Stimulated activated CD8-positive, alpha-beta memory T cell treated with anti-CD3 and anti-CD28 coated beads, Interleukin-4, amount 100 ng/mL, for 1 hour (primary cell): ENCODE measurements around the gene VSIG10.

ENCODE experiments used
- DNase-seq, 2 donors: peaks; one replicate each; pipeline ENCODE4 v3.0.0-alpha.2; 2020; ENCODE audit warnings: low read depth in 2 of 2, low spot score in 1 of 2

The VSIG10 gene

DNA sequence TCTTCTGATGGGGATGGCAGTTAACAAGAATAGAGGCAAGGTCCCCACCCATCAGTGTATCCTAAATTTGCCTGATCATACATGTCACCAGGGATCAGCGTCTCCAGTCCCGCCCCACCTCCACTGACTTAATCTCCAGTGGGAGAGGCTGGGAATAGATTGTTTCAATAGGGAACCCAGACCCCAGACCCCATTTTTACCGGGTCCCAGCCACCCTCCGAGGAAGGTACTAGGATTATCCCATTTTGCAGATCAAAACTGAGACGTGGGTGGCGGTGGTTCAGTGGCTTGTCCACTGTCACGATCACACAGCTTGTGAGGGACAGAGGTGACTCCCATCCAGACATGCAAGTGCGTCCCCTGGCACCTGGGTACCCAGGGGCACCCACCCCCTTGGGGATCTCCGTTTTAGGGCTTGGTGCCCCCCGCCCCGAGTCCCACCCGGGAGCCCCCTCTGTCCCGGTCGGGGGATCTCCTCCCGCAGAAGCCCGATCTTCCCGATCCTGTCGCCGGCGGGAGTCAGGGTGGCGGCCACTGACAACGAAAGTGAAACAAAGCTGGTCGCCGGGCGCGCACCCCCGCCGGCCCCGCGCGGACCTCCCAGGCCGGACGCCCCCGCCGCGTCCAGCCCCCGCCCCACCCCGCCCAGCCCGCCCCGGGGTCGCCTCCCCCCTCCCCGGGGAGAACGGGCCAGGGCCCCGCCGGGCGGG lies 43.4 kb downstream of the VSIG10 start:
- DNase-seq: no peak

- no peak for DNase-seq
Measured at GRCh38 chr12:118059341-118060191, 44.2 kb downstream of the VSIG10 start.

DNA sequence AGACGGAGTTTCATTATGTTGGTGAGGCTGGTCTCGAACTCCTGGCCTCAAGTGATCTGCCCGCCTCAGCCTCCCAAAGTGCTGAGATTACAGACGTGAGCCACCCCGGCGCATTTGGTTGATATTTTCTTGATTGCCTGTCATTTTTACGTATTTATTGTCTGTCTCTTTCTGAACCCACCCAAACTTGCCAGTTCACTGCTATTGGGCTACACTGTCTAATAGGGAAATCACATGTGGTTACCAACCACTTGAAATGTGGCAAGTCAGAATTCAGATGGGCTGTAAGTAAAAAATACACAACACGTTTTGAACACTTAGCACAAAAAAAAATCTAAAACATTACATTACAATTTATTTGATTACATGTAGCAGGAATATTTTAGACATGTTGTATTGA lies 44.9 kb downstream of the VSIG10 start:
- no peak for DNase-seq

- no peak for DNase-seq
Measured at GRCh38 chr12:118058227-118058626, 45.6 kb downstream of the VSIG10 start.

DNA sequence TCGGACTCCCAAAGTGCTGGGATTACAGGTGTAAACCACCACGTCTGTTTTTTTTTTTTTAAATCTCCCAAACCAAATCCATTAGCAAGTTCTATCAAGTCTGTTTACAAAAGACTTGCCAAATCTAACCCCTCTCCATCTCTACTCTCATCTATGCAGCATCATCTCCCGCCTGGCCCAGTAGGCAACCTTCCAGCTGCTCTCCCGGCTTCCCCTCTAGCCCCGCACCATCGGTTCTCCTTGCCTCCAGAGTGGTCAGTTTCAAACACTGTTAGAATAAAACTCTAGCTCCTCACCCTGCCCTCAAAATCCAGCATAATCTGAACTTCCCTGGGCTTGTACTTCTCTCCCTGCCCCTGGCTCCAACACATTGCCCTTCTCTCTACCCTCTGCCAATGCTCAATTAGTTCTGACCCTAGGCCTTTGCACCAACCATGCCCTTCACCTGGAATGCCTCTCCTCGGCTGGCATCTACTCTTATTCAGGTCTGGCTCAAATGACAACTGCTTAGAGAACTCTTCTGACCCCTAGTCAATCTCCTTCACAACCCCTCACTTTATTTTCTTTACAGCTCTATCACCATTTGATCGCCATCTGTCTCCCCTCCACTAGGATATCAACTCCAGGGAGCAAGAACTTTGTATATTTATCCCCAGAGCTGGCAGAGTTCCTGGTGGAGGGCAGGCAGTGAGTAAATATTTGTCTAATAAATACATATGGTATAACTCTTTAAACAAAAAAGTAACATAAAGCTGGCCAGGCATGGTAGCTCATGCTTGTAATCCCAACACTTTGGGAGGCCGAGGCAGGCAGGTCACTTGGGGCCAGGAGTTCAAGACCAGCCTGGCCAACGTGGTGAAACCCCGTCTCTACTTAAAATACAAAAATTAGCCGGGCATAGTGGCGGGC lies 47.7 kb downstream of the VSIG10 start:
- no peak for DNase-seq

DNA sequence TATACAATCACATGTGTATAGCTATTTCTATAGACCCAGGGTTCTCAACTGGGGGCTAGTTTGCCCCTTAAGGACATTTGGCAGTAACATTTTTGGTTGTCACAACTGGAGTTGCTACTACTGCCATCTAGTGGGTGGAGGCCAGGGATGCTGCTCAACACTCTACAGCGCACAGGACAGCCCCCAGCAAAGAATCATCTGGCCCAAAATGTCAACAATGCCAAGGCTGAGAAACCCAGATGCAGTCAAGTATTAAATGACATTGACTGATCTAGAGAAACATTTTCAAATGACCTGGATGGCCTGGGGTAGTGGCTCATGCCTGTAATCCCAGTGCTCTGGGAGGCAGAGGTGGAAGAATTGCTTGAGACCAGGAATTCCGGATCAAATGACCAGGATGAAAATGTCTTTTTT lies 48.7 kb downstream of the VSIG10 start:
- peak in 1 of 2 donors; percentile 33 for DNase-seq

DNA sequence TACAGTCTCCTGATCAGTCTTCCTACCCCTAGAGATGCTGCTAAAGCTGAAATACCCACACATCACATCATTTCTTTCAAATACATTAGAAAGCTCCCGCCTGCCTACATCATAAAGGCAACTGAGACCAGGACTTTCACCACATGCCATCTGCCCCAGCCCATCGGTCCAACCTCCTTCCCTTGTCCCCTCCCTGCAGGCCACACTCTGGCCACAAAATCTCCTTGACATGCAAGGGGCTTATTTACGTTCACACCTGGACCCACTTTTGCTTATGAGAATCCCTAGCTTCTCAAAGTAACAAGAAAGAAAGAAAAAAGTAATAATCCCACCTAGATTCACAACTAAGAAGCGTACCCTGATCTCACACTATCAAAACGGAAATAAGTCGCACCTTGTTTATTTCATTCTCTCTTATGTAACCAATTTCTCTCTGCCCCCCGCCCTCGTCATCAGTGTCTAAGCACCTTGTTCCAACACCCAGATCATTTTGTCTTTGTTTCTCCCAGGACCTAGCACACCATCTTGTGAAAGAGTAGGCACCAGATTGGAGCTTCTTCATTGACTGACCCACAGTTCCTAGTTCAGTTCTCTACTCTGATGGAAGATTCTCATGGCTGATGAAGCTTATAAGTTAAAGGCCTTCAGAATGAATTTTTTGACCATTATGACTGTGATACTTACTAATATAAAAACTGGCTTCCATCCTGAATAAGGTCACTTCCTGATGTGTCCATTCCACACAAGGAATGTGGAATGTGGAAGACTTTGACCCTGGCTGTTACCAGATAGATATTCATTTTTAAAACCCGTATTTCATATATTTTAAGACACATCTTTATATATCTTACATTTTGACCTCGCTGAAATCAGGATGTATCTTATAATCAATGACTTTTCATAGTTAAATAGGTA lies 50.5 kb downstream of the VSIG10 start:
- DNase-seq: no peak

- DNase-seq: no peak
Measured at GRCh38 chr12:118052324-118053070, 51.3 kb downstream of the VSIG10 start.

DNA sequence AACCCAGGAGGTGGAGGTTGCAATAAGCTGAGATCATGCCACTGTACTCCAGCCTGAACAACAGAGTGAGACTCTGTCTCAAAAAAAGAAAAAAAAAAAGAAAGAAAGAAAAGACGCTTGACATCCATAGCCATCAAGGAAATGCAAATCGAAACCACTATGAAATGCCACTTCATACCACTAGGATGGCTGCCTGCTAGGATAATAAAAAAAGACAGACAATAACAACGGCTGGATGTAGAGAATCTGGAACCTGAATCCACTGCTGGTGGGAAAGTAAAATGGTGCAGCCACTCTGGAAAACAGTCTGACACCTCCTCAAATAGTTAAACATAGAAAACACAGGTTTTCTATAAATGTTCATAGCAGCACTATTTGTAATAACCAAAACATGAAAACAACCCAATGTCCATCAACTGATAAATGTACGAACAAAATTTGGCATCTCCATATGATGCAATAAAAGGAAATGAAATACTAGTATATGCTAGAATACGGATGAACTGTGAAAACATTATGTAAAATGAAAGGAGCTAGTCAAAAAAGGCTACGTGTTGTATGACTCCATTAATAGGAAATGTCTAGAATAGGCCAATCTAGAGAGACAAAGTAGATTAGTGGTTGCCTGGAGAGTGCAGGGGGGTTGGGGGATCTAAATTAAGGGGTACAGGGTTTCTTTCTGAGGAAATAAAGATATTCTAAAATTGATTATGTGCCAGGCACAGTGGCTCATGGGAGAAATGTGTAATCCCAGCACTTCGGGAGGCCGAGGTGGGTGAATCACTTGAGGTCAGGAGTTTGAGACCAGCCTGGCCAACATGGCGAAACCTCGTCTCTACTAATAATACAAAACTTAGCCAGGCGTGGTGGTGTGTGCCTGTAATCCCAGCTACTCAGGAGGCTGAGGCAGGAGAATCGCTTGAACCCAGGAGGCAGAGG lies 52.6 kb downstream of the VSIG10 start:
- no peak for DNase-seq

DNA sequence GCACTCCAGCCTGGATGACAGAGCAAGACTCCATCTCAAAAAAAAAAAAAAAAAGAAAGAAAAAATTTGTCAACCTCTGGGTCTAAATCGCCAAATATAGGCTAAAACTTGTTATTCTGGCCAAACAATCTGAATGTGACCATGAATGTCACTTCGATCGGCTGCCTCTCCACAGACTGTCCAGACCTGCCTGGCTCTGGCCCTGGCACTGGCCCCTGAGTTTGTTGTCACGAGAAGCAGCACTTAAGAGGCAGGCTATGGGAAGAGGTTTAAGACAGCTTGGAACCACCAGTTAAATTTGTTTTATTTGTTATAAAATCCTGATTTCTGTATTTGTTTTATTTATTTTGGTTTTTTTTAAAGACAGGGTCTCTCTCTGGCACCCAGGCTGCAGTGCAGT lies 57.4 kb downstream of the VSIG10 start:
- DNase-seq: no peak

- DNase-seq: no peak
Measured at GRCh38 chr12:118044577-118044976, 59.2 kb downstream of the VSIG10 start.

DNA sequence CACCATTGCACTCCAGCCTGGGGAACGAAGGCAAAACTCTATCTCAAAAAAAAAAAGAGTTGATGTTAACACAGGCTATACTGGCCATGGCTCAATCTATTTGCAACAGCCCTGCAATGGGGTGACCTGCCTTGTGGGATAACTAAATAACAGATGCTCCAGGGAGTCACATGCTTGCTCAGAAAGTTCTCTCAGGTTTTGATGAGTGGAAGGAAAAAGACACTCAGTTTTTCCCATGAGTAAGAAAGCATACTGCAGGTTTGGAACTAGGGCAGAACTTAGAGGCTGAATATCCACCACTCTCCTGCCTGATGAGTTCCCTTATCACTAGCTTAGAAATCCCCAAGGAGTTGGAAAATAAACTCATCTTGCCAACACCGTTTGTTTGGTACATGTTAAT lies 59.7 kb downstream of the VSIG10 start:
- DNase-seq: no peak

GRCh38 chr12:118042091-118042490 lies 61.7 kb downstream of the VSIG10 start:
- no peak for DNase-seq

DNA sequence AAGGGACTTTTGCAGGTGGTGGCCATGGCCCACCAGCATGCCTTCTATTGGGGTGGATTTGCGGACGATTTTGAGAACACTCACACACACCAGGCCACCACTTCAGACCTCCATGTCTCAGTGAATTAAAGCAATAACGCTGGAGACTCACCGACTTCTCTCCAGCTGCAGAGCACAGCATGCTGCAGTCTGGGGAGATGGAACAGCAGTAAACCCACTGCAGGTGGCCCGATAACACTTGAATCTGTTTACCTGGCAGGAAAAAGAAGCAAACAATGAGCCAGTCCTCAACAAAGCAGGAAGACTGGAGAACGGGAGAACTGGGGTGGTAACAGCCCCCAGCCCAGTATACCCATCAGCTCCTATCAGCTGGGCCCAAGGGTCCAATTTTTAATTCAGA lies 65.7 kb downstream of the VSIG10 start:
- DNase-seq: no peak

DNA sequence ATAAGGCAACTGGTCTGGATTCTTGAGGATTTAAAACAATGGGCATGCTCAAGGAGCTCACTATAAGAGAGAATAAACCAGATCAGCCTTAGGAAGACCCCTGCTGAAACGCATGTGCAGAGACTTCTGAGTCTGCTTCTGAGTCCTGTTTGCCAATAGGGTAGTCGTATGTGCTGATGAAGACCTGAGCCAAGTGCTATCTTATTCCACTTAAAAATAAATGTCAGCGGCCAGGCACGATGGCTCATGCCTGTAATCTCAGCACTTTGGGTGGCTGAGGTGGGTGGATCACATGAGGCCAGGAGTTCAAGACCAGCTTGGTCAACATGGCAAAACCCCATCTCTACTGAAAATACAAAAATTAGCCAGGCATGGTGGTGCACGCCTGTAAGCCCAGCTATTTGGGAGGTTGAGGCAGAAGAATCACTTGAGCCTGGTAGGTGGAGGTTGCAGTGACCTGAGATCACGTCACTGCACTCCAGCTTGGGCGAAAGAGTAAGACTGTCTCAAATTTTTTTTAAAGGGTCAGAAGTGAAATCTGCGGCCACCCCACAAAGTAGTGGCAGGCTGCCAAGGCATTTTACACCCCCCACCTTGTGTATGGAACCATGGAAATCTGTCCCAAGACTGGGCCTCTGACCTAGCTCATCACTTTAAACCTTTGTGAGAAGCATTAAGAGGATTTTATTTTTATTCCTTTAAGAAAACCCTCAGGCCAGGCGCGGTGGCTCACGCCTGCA lies 67.0 kb downstream of the VSIG10 start:
- DNase-seq: no peak

DNA sequence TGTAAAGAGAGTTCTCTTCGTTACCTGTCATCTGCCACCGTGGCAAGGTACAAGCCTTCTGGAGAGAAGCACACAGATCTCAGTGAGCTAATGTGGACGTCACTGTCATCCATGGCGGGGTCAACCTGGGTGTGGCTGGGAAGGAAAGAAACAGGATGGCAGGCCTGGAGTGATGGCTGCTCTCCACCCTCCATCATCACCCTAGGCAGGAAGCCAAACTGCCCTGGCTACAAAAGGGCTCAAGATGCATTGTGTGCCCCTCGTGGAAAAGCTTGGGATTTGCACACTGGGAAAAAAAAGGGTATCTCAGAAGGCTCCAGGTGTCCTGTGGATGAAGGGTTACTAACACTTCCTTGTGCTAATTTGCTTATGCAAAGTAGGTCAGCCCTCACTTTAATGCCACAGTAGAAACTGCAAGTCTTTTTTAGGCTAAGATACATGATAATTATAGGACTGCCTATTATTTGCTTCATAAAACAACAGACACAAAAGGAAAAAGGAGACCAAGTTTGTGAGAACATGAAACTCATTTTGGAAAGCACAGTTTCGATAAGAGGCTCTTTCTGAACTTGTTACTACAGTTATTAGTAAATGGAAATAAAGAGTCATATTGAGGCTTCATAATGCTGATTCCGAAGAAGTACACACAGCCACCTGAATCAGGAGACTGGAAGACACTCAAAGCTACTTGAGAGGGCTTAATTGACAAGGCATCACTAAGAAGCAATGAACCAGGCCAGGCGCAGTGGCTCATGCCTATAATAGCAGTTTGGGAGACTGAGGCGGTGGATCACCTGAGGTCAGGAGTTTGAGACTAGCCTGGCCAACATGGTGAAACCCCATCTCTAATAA lies 68.4 kb downstream of the VSIG10 start:
- DNase-seq: no peak
